SK-N-SH (cell line): ENCODE data around the gene BRD3. TPM values are rescaled to one million over a fixed set of nuclear protein-coding genes. Genes with fewer than 3 reads are reported as not detected.

Experiments
- CTCF ChIA-PET: fragments of 300-600, 350-600 bp; formaldehyde crosslinking; extraction: SDS; loops from one replicate; lab custom pipeline; 2021; lab: Yijun Ruan, JAX
- POLR2A ChIA-PET: fragments of 350-600 bp; sonication (Branson Sonifier 250); formaldehyde crosslinking; extraction: SDS; loops from one replicate; lab custom pipeline; 2020; ENCODE audit warnings: antibody characterized with exemption, inconsistent platforms; lab: Yijun Ruan, JAX
- DNase-seq: peaks from one replicate; pipeline ENCODE4 v3.0.0; 2012
- H2AFZ ChIP-seq: fragments of 200-600 bp; sonication (generic); 2 replicates; pipeline ENCODE4 v1.8.1; 2016; ENCODE audit warnings: antibody characterized with exemption, mild to moderate bottlenecking, low read depth
- H3F3A ChIP-seq: fragments of 200-600 bp; sonication (generic); replicated peaks from 2 replicates; pipeline ENCODE3; 2016; ENCODE audit warnings: antibody characterized with exemption, mild to moderate bottlenecking; ENCODE audit not compliant: insufficient read depth
- H3K27ac ChIP-seq, 2 experiments: fragments of 200-500 bp in 1 of 2; fragments of 200-600 bp in 1 of 2; sonication (Bioruptor generic) in 1 of 2; sonication (generic), shearing (Covaris generic) in 1 of 2; 2 replicates each; pipeline versions ENCODE4 v1.5.1 to v1.6.1; 2014 to 2016; ENCODE audit warnings: low read depth in 2 of 2, inconsistent platforms in 1 of 2, low read length in 1 of 2, mild to moderate bottlenecking in 1 of 2, mixed read lengths in 1 of 2
- H3K27me3 ChIP-seq: fragments of 200-600 bp; sonication (generic), shearing (Covaris generic); 2 replicates; pipeline ENCODE4 v1.6.1; 2016; ENCODE audit warnings: mixed run types; ENCODE audit not compliant: insufficient read depth
- H3K36me3 ChIP-seq, 2 experiments: fragments of 200-500 bp in 1 of 2; fragments of 200-600 bp in 1 of 2; sonication (Bioruptor generic) in 1 of 2; sonication (generic) in 1 of 2; replicated peaks in 1 of 2; 2 replicates each; pipeline versions ENCODE3 to v1.5.1; 2014 to 2016; ENCODE audit warnings: low read length in 1 of 2, mild to moderate bottlenecking in 1 of 2; ENCODE audit not compliant: insufficient read depth in 2 of 2, control insufficient read depth in 1 of 2
- H3K4me1 ChIP-seq, 2 experiments: fragments of 200-500 bp in 1 of 2; fragments of 200-600 bp in 1 of 2; sonication (Bioruptor generic) in 1 of 2; sonication (generic), shearing (Covaris generic) in 1 of 2; 2 replicates each; pipeline versions ENCODE4 v1.5.1 to v1.6.1; 2014 to 2016; ENCODE audit warnings: low read depth in 1 of 2, low read length in 1 of 2, mixed run types in 1 of 2; ENCODE audit not compliant: insufficient read depth in 2 of 2, control insufficient read depth in 1 of 2
- H3K4me2 ChIP-seq: fragments of 200-600 bp; sonication (generic), shearing (Covaris generic); 2 replicates; pipeline ENCODE4 v1.6.1; 2017; ENCODE audit warnings: mixed run types
- H3K4me3 ChIP-seq, 2 experiments: fragments of 200-500 bp in 1 of 2; fragments of 200-600 bp in 1 of 2; sonication (Bioruptor generic) in 1 of 2; sonication (generic), shearing (Covaris generic) in 1 of 2; 2 replicates each; pipeline versions ENCODE4 v1.5.1 to v1.8.1; 2014 to 2016; ENCODE audit warnings: low read depth in 2 of 2, inconsistent platforms in 1 of 2, low read length in 1 of 2, mild to moderate bottlenecking in 1 of 2, mixed read lengths in 1 of 2, moderate library complexity in 1 of 2
- H3K79me2 ChIP-seq: fragments of 200-600 bp; sonication (generic); 2 replicates; pipeline ENCODE4 v1.8.1; 2017; ENCODE audit warnings: mild to moderate bottlenecking; ENCODE audit not compliant: insufficient read depth
- H3K9ac ChIP-seq: fragments of 200-600 bp; sonication (generic); 2 replicates; pipeline ENCODE4 v1.6.1; 2017; ENCODE audit warnings: mixed run types
- H3K9me2 ChIP-seq: fragments of 200-600 bp; sonication (generic); 2 replicates; pipeline ENCODE4 v1.6.1; 2017; ENCODE audit warnings: mixed run types
- H3K9me3 ChIP-seq: fragments of 200-600 bp; sonication (generic); 2 replicates; pipeline ENCODE4 v1.6.1; 2017; ENCODE audit warnings: mixed run types, mild to moderate bottlenecking, moderate library complexity
- H4K20me1 ChIP-seq: fragments of 200-600 bp; sonication (generic); 2 replicates; pipeline ENCODE4 v1.6.1; 2017; ENCODE audit warnings: mild to moderate bottlenecking, mixed run types; ENCODE audit not compliant: insufficient read depth
- CHD2 ChIP-seq: fragments of 150-350 bp; IDR thresholded peaks from 2 replicates; pipeline ENCODE4 v1.6.1; 2018; ENCODE audit warnings: low read length; ENCODE audit not compliant: partially characterized antibody
- ELF1 ChIP-seq: IDR thresholded peaks from 2 replicates; pipeline ENCODE4 v1.4.0; 2012
- EP300 ChIP-seq, 2 experiments: IDR thresholded peaks; 2 replicates each; pipeline versions ENCODE4 v1.4.0 to v1.6.1; 2012; ENCODE audit warnings: borderline replicate concordance in 1 of 2, low read depth in 1 of 2, low read length in 1 of 2
- EZH2phosphoT487 ChIP-seq: fragments of 200-600 bp; sonication (generic); IDR thresholded peaks from 2 replicates; pipeline ENCODE4 v1.6.1; 2017; ENCODE audit warnings: low read depth, mixed run types, mild to moderate bottlenecking, antibody characterized with exemption, moderate library complexity, borderline replicate concordance
- FOXM1 ChIP-seq: IDR thresholded peaks from 2 replicates; pipeline ENCODE4 v1.4.0; 2012; ENCODE audit warnings: low read depth, mild to moderate bottlenecking
- GABPA ChIP-seq: IDR thresholded peaks from 2 replicates; pipeline ENCODE4 v1.4.0; 2012; ENCODE audit warnings: low read depth, mild to moderate bottlenecking
- MAX ChIP-seq: IDR thresholded peaks from 2 replicates; pipeline ENCODE4 v1.4.0; 2012; ENCODE audit warnings: low read depth
- MEF2A ChIP-seq: IDR thresholded peaks from 2 replicates; pipeline ENCODE4 v1.4.0; 2012; ENCODE audit warnings: low read depth, borderline replicate concordance
- MXI1 ChIP-seq: IDR thresholded peaks from 2 replicates; pipeline ENCODE4 v1.6.1; 2012; ENCODE audit warnings: mild to moderate bottlenecking, low read depth, low read length, improper control_type of control experiment
- NFIC ChIP-seq: IDR thresholded peaks from 2 replicates; pipeline ENCODE4 v1.4.0; 2012; ENCODE audit warnings: borderline replicate concordance
- NRF1 ChIP-seq: IDR thresholded peaks from 2 replicates; pipeline ENCODE4 v1.6.1; 2012; ENCODE audit warnings: low read depth, mild to moderate bottlenecking, low read length
- RXRA ChIP-seq: IDR thresholded peaks from 2 replicates; pipeline ENCODE4 v1.4.0; 2012; ENCODE audit warnings: low read depth, mild to moderate bottlenecking, borderline replicate concordance
- TAF1 ChIP-seq: IDR thresholded peaks from 2 replicates; pipeline ENCODE4 v1.6.1; 2012; ENCODE audit warnings: low read depth, mild to moderate bottlenecking, low read length, moderate library complexity, borderline replicate concordance
- ZBTB33 ChIP-seq: IDR thresholded peaks from 2 replicates; pipeline ENCODE4 v1.4.0; 2012; ENCODE audit warnings: low read depth, borderline replicate concordance
- WGBS: methylation state at CpG from one replicate; pipeline ENCODE4 v1.1.6; 2017; ENCODE audit warnings: low lambda C conversion rate; 5-methylcytosine and 5-hydroxymethylcytosine counted together
- polyA plus RNA-seq, 3 experiments: library from polyadenylated mRNA; depleted of rRNA; stranded (reverse); fragments of >200 nt; gene quantifications; 2 replicates each; pipeline ENCODE4 v1.2.3, GENCODE V29; 2012
- TF ChIP-seq, protein P1 (sequence below): fragments of 150-350 bp; IDR thresholded peaks from 2 replicates; pipeline ENCODE4 v1.6.1; 2017; ENCODE audit warnings: antibody characterized with exemption, low read length, low read depth, borderline replicate concordance
- TF ChIP-seq, protein P2 (sequence below): IDR thresholded peaks from 2 replicates; pipeline ENCODE4 v1.4.0; 2012; ENCODE audit warnings: low read depth, borderline replicate concordance
- TF ChIP-seq, protein P3 (sequence below): fragments of 200-600 bp; sonication (generic); IDR thresholded peaks from 2 replicates; pipeline ENCODE4 v1.6.1; 2017; ENCODE audit warnings: antibody characterized with exemption, mild to moderate bottlenecking, moderate library complexity
- TF ChIP-seq, protein P4 (sequence below): IDR thresholded peaks from 2 replicates; pipeline ENCODE4; 2012

BRD3 gene
- polyA plus RNA-seq, 1 of the 3 experiments (the other 2 are of a cell fraction): 11.4 TPM

- DNase-seq: no peak
- Histone ChIP-seq H3K27me3 (no peaks in the 10 kb centered on the region), H3F3A (no peaks in the 10 kb centered on the region), H3K36me3 (no peaks in the 10 kb centered on the region), H3K27ac (no peak overlapping the region), H3K9ac (no peak overlapping the region), H2AFZ (no peak overlapping the region), H3K79me2 (peaks cover 2% of the 10 kb centered on the region; the same call in 1 of the 2 replicates), H3K4me2 (no peak overlapping the region), H3K9me2 (no peaks in the 10 kb centered on the region), H4K20me1 (0 out of 2 replicates have a peak, but pooled peaks cover 5% of the 10 kb centered on the region), H3K4me1 (peaks cover 0 to 9% of the 10 kb centered on the region in 2 experiments; a peak in 1 of 4 replicates), H3K9me3 (no peaks in the 10 kb centered on the region), H3K4me3 (no peak overlapping the region)
- 82% methylated on average over 1 of the region's 1 CpG for WGBS
- ChIA-PET CTCF (interaction anchor here (1.3 to 2.7 kb wide), 3 partner anchors 206 to 256 kb away, joined by 3 to 14 read pairs (median 7); no protein-coding TSS in a partner anchor), POLR2A (no interaction called here)
- TF ChIP-seq EP300 (IDR thresholded peaks at IDR 0.05; ENCODE audit: borderline replicate concordance in 1 of 2, low read depth in 1 of 2, low read length in 1 of 2) (no peak), RXRA (no peak), CHD2 (no peak), NFIC (no peak)
Measured at GRCh38 chr9:133998915-133999595, 68.8 kb downstream of the BRD3 start.

DNA sequence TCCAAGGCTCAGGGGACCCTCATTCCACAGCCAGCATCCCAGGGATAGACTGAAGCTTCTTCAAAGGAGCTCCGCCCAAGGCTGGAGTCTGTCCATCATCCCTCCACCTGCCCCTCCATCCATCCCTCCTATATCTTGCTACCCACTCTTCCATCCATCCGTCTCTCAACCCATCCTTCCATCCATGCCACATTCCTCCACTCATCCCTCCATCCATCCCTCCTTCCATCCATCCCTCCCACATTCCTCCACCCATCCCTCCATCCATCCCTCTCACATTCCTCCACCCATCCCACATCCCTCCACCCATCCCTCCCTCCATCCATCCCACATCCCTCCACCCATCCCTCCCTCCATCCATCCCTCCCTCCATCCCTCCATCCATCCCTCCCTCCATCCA lies 70.2 kb downstream of the BRD3 start:
- TF ChIP-seq RXRA: no peak
- TF ChIP-seq, protein P1, sequence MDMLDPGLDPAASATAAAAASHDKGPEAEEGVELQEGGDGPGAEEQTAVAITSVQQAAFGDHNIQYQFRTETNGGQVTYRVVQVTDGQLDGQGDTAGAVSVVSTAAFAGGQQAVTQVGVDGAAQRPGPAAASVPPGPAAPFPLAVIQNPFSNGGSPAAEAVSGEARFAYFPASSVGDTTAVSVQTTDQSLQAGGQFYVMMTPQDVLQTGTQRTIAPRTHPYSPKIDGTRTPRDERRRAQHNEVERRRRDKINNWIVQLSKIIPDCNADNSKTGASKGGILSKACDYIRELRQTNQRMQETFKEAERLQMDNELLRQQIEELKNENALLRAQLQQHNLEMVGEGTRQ: no peak
- TF ChIP-seq, protein P2, sequence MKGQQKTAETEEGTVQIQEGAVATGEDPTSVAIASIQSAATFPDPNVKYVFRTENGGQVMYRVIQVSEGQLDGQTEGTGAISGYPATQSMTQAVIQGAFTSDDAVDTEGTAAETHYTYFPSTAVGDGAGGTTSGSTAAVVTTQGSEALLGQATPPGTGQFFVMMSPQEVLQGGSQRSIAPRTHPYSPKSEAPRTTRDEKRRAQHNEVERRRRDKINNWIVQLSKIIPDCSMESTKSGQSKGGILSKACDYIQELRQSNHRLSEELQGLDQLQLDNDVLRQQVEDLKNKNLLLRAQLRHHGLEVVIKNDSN: no peak
- TF ChIP-seq NFIC: no peak
- TF ChIP-seq MXI1: no peak
- no peak for TF ChIP-seq EZH2phosphoT487
- TF ChIP-seq NRF1: no peak
- TF ChIP-seq, protein P3, sequence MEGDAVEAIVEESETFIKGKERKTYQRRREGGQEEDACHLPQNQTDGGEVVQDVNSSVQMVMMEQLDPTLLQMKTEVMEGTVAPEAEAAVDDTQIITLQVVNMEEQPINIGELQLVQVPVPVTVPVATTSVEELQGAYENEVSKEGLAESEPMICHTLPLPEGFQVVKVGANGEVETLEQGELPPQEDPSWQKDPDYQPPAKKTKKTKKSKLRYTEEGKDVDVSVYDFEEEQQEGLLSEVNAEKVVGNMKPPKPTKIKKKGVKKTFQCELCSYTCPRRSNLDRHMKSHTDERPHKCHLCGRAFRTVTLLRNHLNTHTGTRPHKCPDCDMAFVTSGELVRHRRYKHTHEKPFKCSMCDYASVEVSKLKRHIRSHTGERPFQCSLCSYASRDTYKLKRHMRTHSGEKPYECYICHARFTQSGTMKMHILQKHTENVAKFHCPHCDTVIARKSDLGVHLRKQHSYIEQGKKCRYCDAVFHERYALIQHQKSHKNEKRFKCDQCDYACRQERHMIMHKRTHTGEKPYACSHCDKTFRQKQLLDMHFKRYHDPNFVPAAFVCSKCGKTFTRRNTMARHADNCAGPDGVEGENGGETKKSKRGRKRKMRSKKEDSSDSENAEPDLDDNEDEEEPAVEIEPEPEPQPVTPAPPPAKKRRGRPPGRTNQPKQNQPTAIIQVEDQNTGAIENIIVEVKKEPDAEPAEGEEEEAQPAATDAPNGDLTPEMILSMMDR: no peak
- no peak for TF ChIP-seq MEF2A
- TF ChIP-seq GABPA: no peak
- TF ChIP-seq, protein P4, sequence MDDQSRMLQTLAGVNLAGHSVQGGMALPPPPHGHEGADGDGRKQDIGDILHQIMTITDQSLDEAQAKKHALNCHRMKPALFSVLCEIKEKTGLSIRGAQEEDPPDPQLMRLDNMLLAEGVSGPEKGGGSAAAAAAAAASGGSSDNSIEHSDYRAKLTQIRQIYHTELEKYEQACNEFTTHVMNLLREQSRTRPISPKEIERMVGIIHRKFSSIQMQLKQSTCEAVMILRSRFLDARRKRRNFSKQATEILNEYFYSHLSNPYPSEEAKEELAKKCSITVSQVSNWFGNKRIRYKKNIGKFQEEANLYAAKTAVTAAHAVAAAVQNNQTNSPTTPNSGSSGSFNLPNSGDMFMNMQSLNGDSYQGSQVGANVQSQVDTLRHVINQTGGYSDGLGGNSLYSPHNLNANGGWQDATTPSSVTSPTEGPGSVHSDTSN: no peak
- no peak for TF ChIP-seq MAX
- no peak for TF ChIP-seq ELF1
- TF ChIP-seq TAF1: no peak
- no peak for TF ChIP-seq ZBTB33
- TF ChIP-seq FOXM1: no peak
- Histone ChIP-seq H3K36me3 (no peaks in the 10 kb centered on the region), H3F3A (no peaks in the 10 kb centered on the region), H3K79me2 (peaks cover 7% of the 10 kb centered on the region; the same call in 1 of the 2 replicates), H3K27ac (no peak overlapping the region), H3K9me3 (no peaks in the 10 kb centered on the region), H3K4me2 (no peak overlapping the region), H4K20me1 (0 out of 2 replicates have a peak, but pooled peaks cover 5% of the 10 kb centered on the region), H2AFZ (no peak overlapping the region), H3K27me3 (no peaks in the 10 kb centered on the region), H3K4me3 (no peak overlapping the region), H3K9ac (no peak overlapping the region), H3K9me2 (no peaks in the 10 kb centered on the region), H3K4me1 (peaks cover 6 to 19% of the 10 kb centered on the region in 2 experiments; a peak in 3 of 4 replicates)
- POLR2A ChIA-PET: no interaction called here
- no peak for DNase-seq
- CTCF ChIA-PET: interaction anchor here (1.1 to 5.4 kb wide), 2 partner anchors 10 to 216 kb away, joined by 3 to 235 read pairs; no protein-coding TSS in a partner anchor
- 75% methylated on average over 2 of the region's 2 CpGs for WGBS
